K562 (cell line): ENCODE results near the gene GFI1B. TPM values are rescaled to one million over a fixed set of nuclear protein-coding genes. Genes with fewer than 3 reads are reported as not detected.
A peak's percentile ranks its signal among the peaks of the same experiment; 100 is the strongest.

Source experiments
- BRF1 ChIP-seq: IDR thresholded peaks from 3 replicates; pipeline ENCODE4 v1.6.1; 2011; ENCODE audit warnings: borderline replicate concordance, mild to moderate bottlenecking; ENCODE audit not compliant: insufficient read length; ENCODE audit errors: extremely low read depth
- ETS2 ChIP-seq: IDR thresholded peaks from 2 replicates; pipeline ENCODE4 v1.6.1; 2016; ENCODE audit warnings: borderline replicate concordance, missing genetic modification characterization, mild to moderate bottlenecking, moderate library complexity, missing compliant biosample characterization; ENCODE audit not compliant: poor library complexity, severe bottlenecking
- ETV1 ChIP-seq: fragments of 450-650 bp; conservative IDR thresholded peaks from 2 replicates; pipeline ENCODE4 v1.6.1; 2016; ENCODE audit warnings: missing genetic modification characterization, control low read depth, low read depth, missing compliant biosample characterization
- ETV6 ChIP-seq, 3 experiments: fragments of 150-350 bp in 1 of 3; sonication (generic) in 1 of 3; formaldehyde crosslinking in 1 of 3; IDR thresholded peaks; 2 replicates each; pipeline versions ENCODE4 v1.6.1 to v1.8.0; 2014 to 2022; ENCODE audit warnings: borderline replicate concordance in 2 of 3, low read depth in 2 of 3, antibody characterized with exemption in 1 of 3, low read length in 1 of 3, mild to moderate bottlenecking in 1 of 3, missing genetic modification reagents in 1 of 3
- FOXA3 ChIP-seq, 2 experiments: fragments of 450-650 bp in 1 of 2; sonication (generic) in 1 of 2; formaldehyde crosslinking; IDR thresholded peaks in 1 of 2; conservative IDR thresholded peaks in 1 of 2; 2 replicates each; pipeline versions ENCODE4 v1.4.0 to v1.8.0; 2020 to 2022; ENCODE audit warnings: mild to moderate bottlenecking in 2 of 2, missing genetic modification reagents in 1 of 2
- MED1 ChIP-seq: sonication (generic); formaldehyde crosslinking; IDR thresholded peaks from 2 replicates; pipeline ENCODE4 v1.8.1; 2023; ENCODE audit warnings: missing genetic modification reagents, borderline replicate concordance
- NR2C1 ChIP-seq, 2 experiments: fragments of 450-650 bp; IDR thresholded peaks; 2 replicates each; pipeline ENCODE4 v1.6.1; 2017; ENCODE audit warnings: mild to moderate bottlenecking in 2 of 2, antibody characterized with exemption in 1 of 2, inconsistent platforms in 1 of 2, missing compliant biosample characterization in 1 of 2, missing genetic modification characterization in 1 of 2
- SMC3 ChIP-seq: conservative IDR thresholded peaks from 2 replicates; pipeline ENCODE4 v1.6.1; 2011; ENCODE audit warnings: low read depth, low read length, improper control_type of control experiment; ENCODE audit not compliant: insufficient read depth
- TEAD4 ChIP-seq, 2 experiments: sonication (generic) in 1 of 2; formaldehyde crosslinking in 1 of 2; IDR thresholded peaks; 2 replicates each; pipeline versions ENCODE4 v1.6.1 to v1.8.0; 2012 to 2022; ENCODE audit warnings: borderline replicate concordance in 1 of 2, inconsistent platforms in 1 of 2, low read length in 1 of 2, mild to moderate bottlenecking in 1 of 2, missing genetic modification reagents in 1 of 2
- ZBTB7A ChIP-seq: IDR thresholded peaks from 2 replicates; pipeline ENCODE4 v1.6.1; 2011; ENCODE audit warnings: low read depth, mild to moderate bottlenecking, low read length, moderate library complexity, borderline replicate concordance; ENCODE audit not compliant: control insufficient read depth
- ZFPM2 ChIP-seq: fragments of 250-450 bp; sonication (Bioruptor Pico); IDR thresholded peaks from 2 replicates; pipeline ENCODE4 v1.5.1; 2022; ENCODE audit warnings: mild to moderate bottlenecking
- ZNF324 ChIP-seq: fragments of 250-450 bp; sonication (Bioruptor Pico); IDR thresholded peaks from 2 replicates; pipeline ENCODE4 v1.4.0; 2020; ENCODE audit warnings: mild to moderate bottlenecking
- ZNF584 ChIP-seq: fragments of 200-800 bp; sonication (Bioruptor generic); IDR thresholded peaks from 2 replicates; pipeline ENCODE4 v1.6.1; 2016; ENCODE audit warnings: low read depth, mild to moderate bottlenecking, missing genetic modification characterization, missing compliant biosample characterization
- polyA plus RNA-seq, 8 experiments: library from polyadenylated mRNA; depleted of rRNA in 4 of 8; stranded (reverse) in 5 of 8; unstranded in 3 of 8; fragments of >200 nt; fragmentation: Nextera tagmentation in 2 of 8; fragmentation: Illumina TruSeq in 1 of 8; extraction: Ambion mirVana in 2 of 8; extraction: Trizol in 1 of 8; gene quantifications; 2 replicates each; pipeline versions ENCODE4 v1.2.1 to v1.2.3, GENCODE V29; 2011 to 2014; ENCODE audit warnings: inconsistent platforms in 1 of 8, missing spikeins in 1 of 8
- total RNA-seq, 7 experiments: library from RNA; depleted of rRNA in 6 of 7; stranded (reverse); fragments of >200 nt in 6 of 7; fragmentation: Illumina TruSeq in 2 of 7; extraction: Trizol in 2 of 7; gene quantifications; 2 replicates each; pipeline versions ENCODE4 v1.2.1 to v1.2.3, GENCODE V29; 2011 to 2021; ENCODE audit warnings: low replicate concordance in 1 of 7
- TF ChIP-seq, protein P1 (sequence below): fragments of 250-450 bp; sonication (Bioruptor Pico); IDR thresholded peaks from 2 replicates; pipeline ENCODE4 v1.4.0; 2020; ENCODE audit warnings: mild to moderate bottlenecking
- TF ChIP-seq, protein P2 (sequence below): sonication (generic); formaldehyde crosslinking; IDR thresholded peaks from 2 replicates; pipeline ENCODE4 v1.8.0; 2022; ENCODE audit warnings: missing genetic modification reagents, mild to moderate bottlenecking, moderate library complexity, borderline replicate concordance
- TF ChIP-seq, protein P3 (sequence below): fragments of 250-450 bp; sonication (Bioruptor Pico); IDR thresholded peaks from 2 replicates; pipeline ENCODE4 v1.8.0; 2021; ENCODE audit warnings: borderline replicate concordance, mild to moderate bottlenecking, moderate library complexity; ENCODE audit not compliant: poor library complexity, severe bottlenecking
- TF ChIP-seq, protein P4 (sequence below), 3 experiments: fragments of 200-800 bp in 1 of 3; fragments of 250-450 bp in 1 of 3; fragments of 450-650 bp in 1 of 3; sonication (Bioruptor Pico) in 1 of 3; sonication (Bioruptor generic) in 1 of 3; formaldehyde crosslinking in 1 of 3; IDR thresholded peaks; 2 replicates each; pipeline versions ENCODE4 v1.6.1 to v1.8.0; 2016 to 2022; ENCODE audit warnings: mild to moderate bottlenecking in 2 of 3, missing genetic modification characterization in 2 of 3, missing compliant biosample characterization in 1 of 3, moderate library complexity in 1 of 3

GFI1B gene
- total and polyA plus RNA-seq, 9 of the 15 experiments (the other 6 are each of a cell fraction or from before 2014, with no cell fraction given) = 8.0 to 75.7 (median 34.5) TPM

DNA sequence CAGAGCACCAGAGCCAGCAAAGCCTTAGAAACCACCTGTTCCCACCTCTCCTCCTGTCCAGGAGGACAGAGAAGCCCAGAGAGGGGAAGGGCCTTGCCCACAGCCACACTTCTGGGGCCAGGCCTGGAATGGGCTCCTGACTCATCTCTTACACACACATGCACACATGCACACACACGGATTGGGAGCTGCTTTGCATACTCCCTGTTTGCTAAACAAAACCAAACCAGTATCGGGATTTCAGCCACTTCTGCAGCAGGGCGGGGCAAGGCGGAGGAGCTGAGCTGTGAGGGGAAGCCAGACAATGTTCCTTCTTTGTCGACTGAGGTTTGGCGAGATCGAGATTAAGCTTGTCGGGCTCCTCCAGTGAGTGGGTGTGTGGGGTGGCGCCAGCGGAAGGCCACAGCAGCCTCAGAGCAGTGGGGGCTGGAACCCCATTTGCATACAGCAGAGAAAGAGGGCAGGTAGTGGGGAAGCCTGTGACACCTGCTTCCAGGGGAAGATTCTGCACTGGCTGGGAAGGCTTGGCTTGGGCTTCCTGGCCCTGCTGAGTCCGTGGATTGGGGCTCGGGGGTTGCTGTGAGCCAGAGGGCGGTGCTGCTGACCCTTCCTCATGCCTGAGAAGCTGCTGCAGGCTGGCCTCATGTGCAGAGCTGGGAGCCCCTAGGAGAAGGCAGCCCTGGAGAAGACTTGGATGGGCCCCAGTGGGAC, 16.1 kb downstream of the GFI1B start (continued):
- TF ChIP-seq MED1 (CRISPR knock-in tag) = no peak
- TF ChIP-seq, protein P1, sequence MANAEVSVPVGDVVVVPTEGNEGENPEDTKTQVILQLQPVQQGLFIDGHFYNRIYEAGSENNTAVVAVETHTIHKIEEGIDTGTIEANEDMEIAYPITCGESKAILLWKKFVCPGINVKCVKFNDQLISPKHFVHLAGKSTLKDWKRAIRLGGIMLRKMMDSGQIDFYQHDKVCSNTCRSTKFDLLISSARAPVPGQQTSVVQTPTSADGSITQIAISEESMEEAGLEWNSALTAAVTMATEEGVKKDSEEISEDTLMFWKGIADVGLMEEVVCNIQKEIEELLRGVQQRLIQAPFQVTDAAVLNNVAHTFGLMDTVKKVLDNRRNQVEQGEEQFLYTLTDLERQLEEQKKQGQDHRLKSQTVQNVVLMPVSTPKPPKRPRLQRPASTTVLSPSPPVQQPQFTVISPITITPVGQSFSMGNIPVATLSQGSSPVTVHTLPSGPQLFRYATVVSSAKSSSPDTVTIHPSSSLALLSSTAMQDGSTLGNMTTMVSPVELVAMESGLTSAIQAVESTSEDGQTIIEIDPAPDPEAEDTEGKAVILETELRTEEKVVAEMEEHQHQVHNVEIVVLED (CRISPR knock-in tag) = no peak
- TF ChIP-seq ETV6 (IDR thresholded peaks at IDR 0.05; ENCODE audit: borderline replicate concordance in 1 of 2, low read depth in 2 of 2, low read length in 1 of 2) = no peak
- no peak for TF ChIP-seq ETV6 (CRISPR knock-in tag; IDR thresholded peaks at IDR 0.05; ENCODE audit: borderline replicate concordance)
- no peak for TF ChIP-seq ETS2 (tag)
- peak; percentile 78 for TF ChIP-seq TEAD4 (IDR thresholded peaks at IDR 0.05; ENCODE audit: low read length)
- TF ChIP-seq TEAD4 (CRISPR knock-in tag; IDR thresholded peaks at IDR 0.05; ENCODE audit: borderline replicate concordance) = no peak
- TF ChIP-seq NR2C1 (IDR thresholded peaks at IDR 0.05) = no peak
- no peak for TF ChIP-seq NR2C1 (tag; IDR thresholded peaks at IDR 0.05)
- no peak for TF ChIP-seq ZFPM2 (CRISPR knock-in tag)
- TF ChIP-seq, protein P2, sequence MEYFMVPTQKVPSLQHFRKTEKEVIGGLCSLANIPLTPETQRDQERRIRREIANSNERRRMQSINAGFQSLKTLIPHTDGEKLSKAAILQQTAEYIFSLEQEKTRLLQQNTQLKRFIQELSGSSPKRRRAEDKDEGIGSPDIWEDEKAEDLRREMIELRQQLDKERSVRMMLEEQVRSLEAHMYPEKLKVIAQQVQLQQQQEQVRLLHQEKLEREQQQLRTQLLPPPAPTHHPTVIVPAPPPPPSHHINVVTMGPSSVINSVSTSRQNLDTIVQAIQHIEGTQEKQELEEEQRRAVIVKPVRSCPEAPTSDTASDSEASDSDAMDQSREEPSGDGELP (CRISPR knock-in tag) = peak; percentile 67; the same call in 1 of the 2 replicates
- TF ChIP-seq ZNF584 (CRISPR knock-in tag) = no peak
- TF ChIP-seq ETV1 = no peak
- TF ChIP-seq ZBTB7A = peak; percentile 49; the same call in 1 of the 2 replicates
- TF ChIP-seq, protein P3, sequence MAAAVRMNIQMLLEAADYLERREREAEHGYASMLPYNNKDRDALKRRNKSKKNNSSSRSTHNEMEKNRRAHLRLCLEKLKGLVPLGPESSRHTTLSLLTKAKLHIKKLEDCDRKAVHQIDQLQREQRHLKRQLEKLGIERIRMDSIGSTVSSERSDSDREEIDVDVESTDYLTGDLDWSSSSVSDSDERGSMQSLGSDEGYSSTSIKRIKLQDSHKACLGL (CRISPR knock-in tag) = no peak
- TF ChIP-seq FOXA3 (CRISPR knock-in tag; conservative IDR thresholded peaks at IDR 0.05 in 1 of 2, IDR thresholded peaks at IDR 0.05 in 1 of 2) = peak in 1 of 2 experiments; percentile 79; a peak in 2 of 4 replicates
- TF ChIP-seq SMC3 = no peak
- TF ChIP-seq, protein P4, sequence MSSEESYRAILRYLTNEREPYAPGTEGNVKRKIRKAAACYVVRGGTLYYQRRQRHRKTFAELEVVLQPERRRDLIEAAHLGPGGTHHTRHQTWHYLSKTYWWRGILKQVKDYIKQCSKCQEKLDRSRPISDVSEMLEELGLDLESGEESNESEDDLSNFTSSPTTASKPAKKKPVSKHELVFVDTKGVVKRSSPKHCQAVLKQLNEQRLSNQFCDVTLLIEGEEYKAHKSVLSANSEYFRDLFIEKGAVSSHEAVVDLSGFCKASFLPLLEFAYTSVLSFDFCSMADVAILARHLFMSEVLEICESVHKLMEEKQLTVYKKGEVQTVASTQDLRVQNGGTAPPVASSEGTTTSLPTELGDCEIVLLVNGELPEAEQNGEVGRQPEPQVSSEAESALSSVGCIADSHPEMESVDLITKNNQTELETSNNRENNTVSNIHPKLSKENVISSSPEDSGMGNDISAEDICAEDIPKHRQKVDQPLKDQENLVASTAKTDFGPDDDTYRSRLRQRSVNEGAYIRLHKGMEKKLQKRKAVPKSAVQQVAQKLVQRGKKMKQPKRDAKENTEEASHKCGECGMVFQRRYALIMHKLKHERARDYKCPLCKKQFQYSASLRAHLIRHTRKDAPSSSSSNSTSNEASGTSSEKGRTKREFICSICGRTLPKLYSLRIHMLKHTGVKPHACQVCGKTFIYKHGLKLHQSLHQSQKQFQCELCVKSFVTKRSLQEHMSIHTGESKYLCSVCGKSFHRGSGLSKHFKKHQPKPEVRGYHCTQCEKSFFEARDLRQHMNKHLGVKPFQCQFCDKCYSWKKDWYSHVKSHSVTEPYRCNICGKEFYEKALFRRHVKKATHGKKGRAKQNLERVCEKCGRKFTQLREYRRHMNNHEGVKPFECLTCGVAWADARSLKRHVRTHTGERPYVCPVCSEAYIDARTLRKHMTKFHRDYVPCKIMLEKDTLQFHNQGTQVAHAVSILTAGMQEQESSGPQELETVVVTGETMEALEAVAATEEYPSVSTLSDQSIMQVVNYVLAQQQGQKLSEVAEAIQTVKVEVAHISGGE (CRISPR knock-in tag; IDR thresholded peaks at IDR 0.05) = 0 out of 6 replicates have a peak, but pooled peaks of 1 of the 3 experiments have one; percentile 23
- no peak for TF ChIP-seq BRF1
- TF ChIP-seq ZNF324 (CRISPR knock-in tag) = no peak
